Measurements from ENCODE around the gene SENP3.

DNA sequence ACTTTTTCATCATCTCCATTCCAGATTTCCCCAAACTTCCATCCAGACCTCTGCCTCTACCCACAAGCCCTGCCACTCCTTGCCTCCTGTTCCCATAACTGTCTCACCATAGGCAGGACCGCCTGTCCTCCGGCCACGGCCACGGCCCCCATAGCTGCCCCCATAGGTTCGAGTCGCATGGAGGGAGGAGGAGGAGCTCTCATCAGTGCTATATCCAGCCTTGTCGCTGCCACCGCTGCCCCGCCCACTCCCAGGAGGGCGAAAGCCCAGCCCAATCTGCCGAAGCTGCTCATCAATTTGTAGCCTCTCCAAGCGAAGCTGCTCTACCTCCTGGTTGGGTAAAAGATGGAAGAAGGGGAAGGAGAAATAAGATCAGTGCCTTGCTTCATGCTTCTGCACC lies 31.6 kb downstream of the SENP3 start:
- TF ChIP-seq POLR2A (IDR thresholded peaks at IDR 0.05) = no peak
- TF ChIP-seq, protein P1, sequence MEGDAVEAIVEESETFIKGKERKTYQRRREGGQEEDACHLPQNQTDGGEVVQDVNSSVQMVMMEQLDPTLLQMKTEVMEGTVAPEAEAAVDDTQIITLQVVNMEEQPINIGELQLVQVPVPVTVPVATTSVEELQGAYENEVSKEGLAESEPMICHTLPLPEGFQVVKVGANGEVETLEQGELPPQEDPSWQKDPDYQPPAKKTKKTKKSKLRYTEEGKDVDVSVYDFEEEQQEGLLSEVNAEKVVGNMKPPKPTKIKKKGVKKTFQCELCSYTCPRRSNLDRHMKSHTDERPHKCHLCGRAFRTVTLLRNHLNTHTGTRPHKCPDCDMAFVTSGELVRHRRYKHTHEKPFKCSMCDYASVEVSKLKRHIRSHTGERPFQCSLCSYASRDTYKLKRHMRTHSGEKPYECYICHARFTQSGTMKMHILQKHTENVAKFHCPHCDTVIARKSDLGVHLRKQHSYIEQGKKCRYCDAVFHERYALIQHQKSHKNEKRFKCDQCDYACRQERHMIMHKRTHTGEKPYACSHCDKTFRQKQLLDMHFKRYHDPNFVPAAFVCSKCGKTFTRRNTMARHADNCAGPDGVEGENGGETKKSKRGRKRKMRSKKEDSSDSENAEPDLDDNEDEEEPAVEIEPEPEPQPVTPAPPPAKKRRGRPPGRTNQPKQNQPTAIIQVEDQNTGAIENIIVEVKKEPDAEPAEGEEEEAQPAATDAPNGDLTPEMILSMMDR (IDR thresholded peaks at IDR 0.05) = no peak
